Fibroblast of mammary gland (primary cell): ENCODE data around the gene ZNF212.
A peak's percentile ranks its signal among the peaks of the same experiment; 100 is the strongest.

Source experiments
- DNase-seq: peaks from one replicate; pipeline ENCODE4 v3.0.0-alpha.2; 2010; ENCODE audit warnings: low read depth
- H3K4me3 ChIP-seq: 2 replicates; pipeline ENCODE4 v1.5.1; 2011; ENCODE audit warnings: low read depth, mild to moderate bottlenecking, low read length, moderate library complexity; ENCODE audit not compliant: control insufficient read depth
- TF ChIP-seq, protein P1 (sequence below): conservative IDR thresholded peaks from 2 replicates; pipeline ENCODE4 v1.5.1; 2011; ENCODE audit warnings: low read depth, low read length, inconsistent platforms; ENCODE audit not compliant: control insufficient read depth, insufficient read depth

The ZNF212 gene

DNA sequence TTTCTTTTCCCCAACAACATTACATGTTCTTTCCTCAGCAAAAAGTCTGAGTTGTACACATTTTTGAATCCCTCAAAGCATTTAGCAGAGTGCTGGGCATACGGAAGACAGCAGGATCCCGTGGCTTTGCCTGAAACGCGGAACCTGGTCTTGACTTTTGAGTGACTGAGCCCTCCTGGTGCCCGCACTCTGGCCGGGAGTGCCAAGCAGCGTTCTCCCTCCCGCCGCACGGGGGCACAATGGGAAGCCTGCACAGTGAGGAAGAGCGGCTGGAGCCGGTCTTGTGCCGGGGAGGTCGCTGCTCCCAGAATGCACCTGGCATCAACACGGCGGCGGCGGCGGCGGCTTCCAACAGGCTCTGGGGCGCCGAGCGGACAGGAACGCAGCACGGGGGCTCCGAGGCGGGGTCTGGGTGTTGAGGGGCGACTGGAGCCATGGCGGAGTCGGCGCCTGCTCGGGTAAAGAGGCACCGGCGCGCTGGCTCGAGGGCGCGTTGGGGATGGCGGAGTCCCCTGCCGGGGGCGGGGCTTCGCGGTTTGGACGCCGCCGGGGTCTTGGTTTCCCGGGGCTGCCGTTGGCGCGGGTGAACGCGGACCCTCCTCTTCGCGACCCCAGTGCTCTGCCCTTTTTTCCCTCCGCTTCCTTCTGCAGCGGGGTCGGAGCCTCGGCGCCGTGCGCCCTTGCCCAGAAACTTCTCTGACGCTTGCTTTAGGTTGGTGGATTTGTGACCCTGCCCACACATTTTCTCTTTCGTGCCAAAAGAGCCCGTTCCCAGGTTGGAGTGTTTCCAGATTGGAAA lies at the start of gene ZNF212:
TSS of gene ZNF212 (plus strand) at position 307 of the 799 bp plus-strand sequence. CDS start at position 435, 128 bp downstream.
- DNase-seq = peak; percentile 82
- H3K4me3 ChIP-seq = peak within 1 kb of the TSS; percentile 94
- TF ChIP-seq, protein P1, sequence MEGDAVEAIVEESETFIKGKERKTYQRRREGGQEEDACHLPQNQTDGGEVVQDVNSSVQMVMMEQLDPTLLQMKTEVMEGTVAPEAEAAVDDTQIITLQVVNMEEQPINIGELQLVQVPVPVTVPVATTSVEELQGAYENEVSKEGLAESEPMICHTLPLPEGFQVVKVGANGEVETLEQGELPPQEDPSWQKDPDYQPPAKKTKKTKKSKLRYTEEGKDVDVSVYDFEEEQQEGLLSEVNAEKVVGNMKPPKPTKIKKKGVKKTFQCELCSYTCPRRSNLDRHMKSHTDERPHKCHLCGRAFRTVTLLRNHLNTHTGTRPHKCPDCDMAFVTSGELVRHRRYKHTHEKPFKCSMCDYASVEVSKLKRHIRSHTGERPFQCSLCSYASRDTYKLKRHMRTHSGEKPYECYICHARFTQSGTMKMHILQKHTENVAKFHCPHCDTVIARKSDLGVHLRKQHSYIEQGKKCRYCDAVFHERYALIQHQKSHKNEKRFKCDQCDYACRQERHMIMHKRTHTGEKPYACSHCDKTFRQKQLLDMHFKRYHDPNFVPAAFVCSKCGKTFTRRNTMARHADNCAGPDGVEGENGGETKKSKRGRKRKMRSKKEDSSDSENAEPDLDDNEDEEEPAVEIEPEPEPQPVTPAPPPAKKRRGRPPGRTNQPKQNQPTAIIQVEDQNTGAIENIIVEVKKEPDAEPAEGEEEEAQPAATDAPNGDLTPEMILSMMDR = peak; percentile 78

DNA sequence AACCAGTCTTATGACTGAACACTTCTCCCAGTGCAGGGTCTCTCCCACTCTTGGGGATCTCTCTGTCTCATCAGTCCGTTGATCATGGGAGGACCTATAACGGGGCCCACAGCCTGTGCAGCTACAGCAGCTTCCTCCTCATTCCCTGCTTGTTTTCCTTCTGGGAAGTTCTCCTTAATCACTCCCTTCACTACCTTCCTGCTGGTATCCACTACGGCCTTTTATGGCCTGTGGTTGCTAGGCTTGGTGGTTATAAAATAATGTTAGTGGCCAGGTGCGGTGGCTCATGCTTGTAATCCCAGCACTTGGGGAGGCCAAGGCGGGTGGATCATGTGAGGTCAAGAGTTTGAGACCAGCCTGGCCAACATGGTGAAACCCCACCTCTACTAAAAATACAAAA lies 47.6 kb upstream of the ZNF212 start:
- H3K4me3 ChIP-seq = no peak overlapping the region
- TF ChIP-seq, protein P1 = no peak
- DNase-seq = no peak

DNA sequence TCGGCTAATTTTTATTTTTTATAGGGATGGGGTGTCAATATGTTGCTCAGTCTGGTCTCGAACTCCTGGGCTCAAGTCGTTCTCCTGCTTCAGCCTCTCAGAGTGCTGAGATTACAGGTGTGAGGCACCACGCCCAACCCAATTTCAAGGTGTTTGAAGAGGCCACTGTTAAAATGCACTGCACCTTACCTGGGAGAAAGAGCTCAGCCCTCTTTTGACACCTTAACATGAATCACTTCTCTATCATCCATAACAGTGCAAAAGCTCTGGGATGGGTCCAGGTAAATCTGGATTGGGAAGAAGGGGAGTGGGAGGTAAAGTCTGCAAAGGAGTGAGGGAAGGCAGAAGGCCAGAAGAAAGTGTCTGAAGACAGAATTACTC lies 44.7 kb upstream of the ZNF212 start:
- TF ChIP-seq, protein P1 = no peak
- DNase-seq = no peak
- H3K4me3 ChIP-seq = peak overlapping the region; percentile 83

DNA sequence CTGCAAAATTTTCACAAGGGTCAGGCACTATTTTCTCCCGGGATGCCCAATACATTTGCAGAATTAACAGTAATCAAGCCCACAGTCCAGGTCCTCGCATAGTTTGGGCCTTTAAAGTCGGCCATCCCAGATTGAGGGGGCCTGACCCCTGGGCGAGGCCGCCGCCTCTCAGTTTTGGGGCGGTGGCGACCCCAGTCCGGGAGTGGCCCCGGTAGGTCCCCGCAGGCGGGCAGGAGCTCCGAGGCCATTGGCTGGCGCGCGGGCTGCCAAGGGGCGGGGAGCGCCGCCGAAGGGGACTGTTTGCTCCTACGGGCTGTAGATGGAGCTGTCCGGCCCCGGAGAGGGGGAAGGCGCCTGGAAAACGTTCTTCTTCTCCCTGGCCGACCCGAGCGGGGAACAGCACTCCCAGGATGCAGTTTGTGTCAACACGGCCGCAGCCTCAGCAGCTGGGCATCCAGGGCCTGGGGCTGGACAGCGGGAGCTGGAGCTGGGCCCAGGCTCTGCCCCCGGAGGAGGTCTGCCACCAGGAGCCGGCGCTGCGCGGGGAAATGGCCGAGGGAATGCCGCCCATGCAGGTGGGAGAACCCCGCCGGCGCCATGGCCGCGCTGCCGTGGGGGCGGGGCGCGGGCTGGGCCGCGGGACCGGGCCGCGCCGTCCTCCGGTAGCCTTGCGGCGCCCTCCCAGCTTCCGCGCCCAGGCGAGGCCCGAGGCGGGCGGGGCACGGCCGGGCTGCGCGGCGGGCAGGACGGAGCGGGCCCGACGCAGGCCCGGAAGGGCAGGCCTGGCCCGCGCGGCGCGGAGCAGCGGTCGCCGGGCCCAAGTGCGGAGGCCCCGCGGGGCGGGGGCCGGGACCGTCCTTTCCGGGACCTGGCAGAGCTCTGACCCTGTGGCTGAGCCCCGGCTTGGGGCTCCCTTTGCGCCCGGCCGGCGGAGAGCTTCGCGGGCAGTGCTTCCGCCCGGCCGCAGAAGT lies 44.0 kb upstream of the ZNF212 start, which contains the start of gene ZNF282:
TSS of gene ZNF282 (plus strand) at position 367 of the 971 bp plus-strand sequence. CDS start at position 411, 44 bp downstream.
- TF ChIP-seq, protein P1 = peak; percentile 53
- peak; percentile 84 for DNase-seq

DNA sequence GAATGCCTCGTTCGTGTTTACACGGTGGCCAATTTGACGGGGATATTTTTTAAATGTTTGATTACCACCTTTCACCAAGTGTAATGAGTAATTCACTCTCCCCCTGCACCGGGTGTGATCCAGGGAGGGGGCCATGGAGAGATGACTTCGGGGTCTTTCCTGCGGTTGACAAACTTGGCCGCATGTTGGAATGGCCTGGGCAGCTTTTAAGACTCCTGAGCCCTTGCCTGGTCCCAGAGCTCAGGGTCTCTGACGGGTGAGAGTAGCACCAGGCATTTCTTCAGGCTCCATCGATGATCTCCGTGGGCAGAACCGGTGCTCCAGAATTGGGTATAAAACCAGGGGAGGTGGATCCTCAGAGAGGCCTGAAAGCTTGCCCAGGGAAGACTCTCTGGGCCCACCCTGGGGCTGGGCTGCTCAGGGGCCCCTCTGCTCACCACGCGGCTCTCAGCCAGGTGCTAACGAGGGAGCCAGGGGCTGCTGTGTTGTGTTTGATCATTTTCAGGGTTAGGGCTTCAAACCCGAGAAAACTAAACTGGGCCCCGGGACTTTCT lies 43.2 kb upstream of the ZNF212 start:
- H3K4me3 ChIP-seq = peak overlapping the region; percentile 83
- TF ChIP-seq, protein P1 = no peak
- no peak for DNase-seq

More for the DNA sequence above, 44.0 kb upstream of the ZNF212 start, which contains the start of gene ZNF282:
- peak within 1 kb of the TSS; percentile 83 for H3K4me3 ChIP-seq

DNA sequence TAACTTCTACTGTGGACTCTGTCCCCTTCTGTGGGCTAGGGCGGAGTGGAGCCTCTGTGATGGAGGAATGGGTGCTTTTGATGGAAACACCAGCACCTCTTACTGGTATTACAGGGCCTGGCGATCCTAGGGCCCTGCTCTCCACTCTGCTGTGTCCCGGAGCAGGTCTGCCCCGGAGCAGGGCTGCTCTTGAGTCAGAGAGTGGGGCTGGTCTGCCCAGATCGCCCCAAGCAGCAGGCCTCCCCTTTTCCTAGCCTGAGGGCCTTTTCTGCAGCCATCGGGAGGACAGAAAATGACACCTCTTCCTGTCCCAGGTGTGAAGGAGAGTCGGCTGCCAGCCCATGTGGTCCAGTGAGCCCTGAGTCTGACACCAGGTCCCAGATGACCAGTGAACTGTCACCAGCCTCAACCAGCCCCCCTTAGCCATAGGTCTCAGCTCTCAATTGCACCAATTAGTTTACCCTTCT lies 42.7 kb upstream of the ZNF212 start:
- TF ChIP-seq, protein P1 = no peak
- H3K4me3 ChIP-seq = peak overlapping the region; percentile 83
- DNase-seq = peak; percentile 31
